ENCODE results near the gene RNF10. TPM values are rescaled to one million over a fixed set of nuclear protein-coding genes. Genes with fewer than 3 reads are reported as not detected.

RNF10 gene
- total RNA-seq, 1 experiment from 2014 or later = 177 TPM

DNA sequence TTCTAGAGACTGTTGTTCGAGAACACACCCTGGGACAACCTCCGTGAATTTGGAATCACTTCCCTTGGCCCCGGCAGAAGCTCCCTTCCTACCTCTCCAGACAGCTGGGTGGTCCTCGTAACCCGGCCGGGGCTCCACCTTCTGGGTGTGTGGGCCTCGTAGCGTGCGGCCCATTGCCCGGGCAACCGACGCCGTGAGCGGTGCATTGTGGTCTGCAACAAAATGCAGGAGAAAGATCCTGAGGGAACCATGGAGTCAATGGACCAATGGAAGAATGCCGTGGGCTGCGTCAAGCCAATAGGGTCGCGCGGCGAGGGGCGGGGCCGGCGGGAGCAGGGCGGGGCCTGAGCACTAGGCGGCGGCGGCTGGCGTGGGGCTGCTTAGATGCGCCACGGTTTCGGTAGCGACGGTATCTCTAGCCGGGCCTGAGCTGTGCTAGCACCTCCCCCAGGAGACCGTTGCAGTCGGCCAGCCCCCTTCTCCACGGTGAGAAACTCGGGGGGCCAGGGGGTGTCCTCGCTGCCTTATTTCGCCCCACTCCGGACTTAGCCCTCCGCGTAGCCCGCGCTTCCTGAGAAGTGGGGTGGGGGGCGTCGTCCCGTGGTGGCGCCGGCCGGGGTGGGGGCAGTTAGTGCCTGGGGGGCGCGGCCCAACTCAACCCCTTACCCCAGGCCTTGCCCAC is 38.3 kb upstream of the RNF10 start, which contains the start of gene DYNLL1:
Gene DYNLL1, plus strand, starts transcription at position 383 of the 682 bp plus-strand sequence. CDS start 309 bp downstream, outside the sequence.
- Histone ChIP-seq H3K27ac (ENCODE audit: low read length) (peak within 1 kb of the TSS; percentile 96), H3K9me3 (ENCODE audit: control insufficient read depth, insufficient read depth, low read depth, low read length) (no peaks in the 10 kb centered on the region), H3K36me3 (ENCODE audit: control insufficient read depth, insufficient read depth, low read length) (peaks cover 19% of the 10 kb centered on the region), H3K4me3 (ENCODE audit: low read depth in 2 of 2, low read length in 2 of 2) (peak within 1 kb of the TSS; percentile 73 to 99), H3K4me1 (ENCODE audit: control insufficient read depth, insufficient read depth, low read length) (peaks cover 21% of the 10 kb centered on the region), H3K27me3 (ENCODE audit: control insufficient read depth, insufficient read depth, low read length) (no peaks in the 10 kb centered on the region)
- CTCF ChIA-PET = no interaction called here
- TF ChIP-seq, protein P1, sequence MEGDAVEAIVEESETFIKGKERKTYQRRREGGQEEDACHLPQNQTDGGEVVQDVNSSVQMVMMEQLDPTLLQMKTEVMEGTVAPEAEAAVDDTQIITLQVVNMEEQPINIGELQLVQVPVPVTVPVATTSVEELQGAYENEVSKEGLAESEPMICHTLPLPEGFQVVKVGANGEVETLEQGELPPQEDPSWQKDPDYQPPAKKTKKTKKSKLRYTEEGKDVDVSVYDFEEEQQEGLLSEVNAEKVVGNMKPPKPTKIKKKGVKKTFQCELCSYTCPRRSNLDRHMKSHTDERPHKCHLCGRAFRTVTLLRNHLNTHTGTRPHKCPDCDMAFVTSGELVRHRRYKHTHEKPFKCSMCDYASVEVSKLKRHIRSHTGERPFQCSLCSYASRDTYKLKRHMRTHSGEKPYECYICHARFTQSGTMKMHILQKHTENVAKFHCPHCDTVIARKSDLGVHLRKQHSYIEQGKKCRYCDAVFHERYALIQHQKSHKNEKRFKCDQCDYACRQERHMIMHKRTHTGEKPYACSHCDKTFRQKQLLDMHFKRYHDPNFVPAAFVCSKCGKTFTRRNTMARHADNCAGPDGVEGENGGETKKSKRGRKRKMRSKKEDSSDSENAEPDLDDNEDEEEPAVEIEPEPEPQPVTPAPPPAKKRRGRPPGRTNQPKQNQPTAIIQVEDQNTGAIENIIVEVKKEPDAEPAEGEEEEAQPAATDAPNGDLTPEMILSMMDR (IDR thresholded peaks at IDR 0.05) = no peak
- TF ChIP-seq SIN3A (IDR thresholded peaks at IDR 0.05; ENCODE audit: borderline replicate concordance, insufficient read depth, low read depth, low read length) (peak; percentile 99), TCF7L2 (IDR thresholded peaks at IDR 0.05; ENCODE audit: low read depth, low read length) (no peak), POLR2AphosphoS5 (IDR thresholded peaks at IDR 0.05; ENCODE audit: low read depth, low read length) (peak; percentile 97)
- TF ChIP-seq, protein P2, sequence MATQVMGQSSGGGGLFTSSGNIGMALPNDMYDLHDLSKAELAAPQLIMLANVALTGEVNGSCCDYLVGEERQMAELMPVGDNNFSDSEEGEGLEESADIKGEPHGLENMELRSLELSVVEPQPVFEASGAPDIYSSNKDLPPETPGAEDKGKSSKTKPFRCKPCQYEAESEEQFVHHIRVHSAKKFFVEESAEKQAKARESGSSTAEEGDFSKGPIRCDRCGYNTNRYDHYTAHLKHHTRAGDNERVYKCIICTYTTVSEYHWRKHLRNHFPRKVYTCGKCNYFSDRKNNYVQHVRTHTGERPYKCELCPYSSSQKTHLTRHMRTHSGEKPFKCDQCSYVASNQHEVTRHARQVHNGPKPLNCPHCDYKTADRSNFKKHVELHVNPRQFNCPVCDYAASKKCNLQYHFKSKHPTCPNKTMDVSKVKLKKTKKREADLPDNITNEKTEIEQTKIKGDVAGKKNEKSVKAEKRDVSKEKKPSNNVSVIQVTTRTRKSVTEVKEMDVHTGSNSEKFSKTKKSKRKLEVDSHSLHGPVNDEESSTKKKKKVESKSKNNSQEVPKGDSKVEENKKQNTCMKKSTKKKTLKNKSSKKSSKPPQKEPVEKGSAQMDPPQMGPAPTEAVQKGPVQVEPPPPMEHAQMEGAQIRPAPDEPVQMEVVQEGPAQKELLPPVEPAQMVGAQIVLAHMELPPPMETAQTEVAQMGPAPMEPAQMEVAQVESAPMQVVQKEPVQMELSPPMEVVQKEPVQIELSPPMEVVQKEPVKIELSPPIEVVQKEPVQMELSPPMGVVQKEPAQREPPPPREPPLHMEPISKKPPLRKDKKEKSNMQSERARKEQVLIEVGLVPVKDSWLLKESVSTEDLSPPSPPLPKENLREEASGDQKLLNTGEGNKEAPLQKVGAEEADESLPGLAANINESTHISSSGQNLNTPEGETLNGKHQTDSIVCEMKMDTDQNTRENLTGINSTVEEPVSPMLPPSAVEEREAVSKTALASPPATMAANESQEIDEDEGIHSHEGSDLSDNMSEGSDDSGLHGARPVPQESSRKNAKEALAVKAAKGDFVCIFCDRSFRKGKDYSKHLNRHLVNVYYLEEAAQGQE (IDR thresholded peaks at IDR 0.05; ENCODE audit: insufficient read depth in 1 of 2, low read depth in 2 of 2, low read length in 1 of 2) = no peak
- DNase-seq (ENCODE audit: low read depth, low spot score) (peak; percentile 83), ATAC-seq (peak; percentile 98)
- intact Hi-C loops (cut with micrococcal nuclease; ENCODE audit: unreplicated experiment) (no loop called here), in situ Hi-C loops (cut with HindIII; ENCODE audit: low pct_unique_long_range_greater_than_20kb, low sequenced_read_pairs) (no loop called here)
- POLR2A ChIA-PET = interaction anchor here (0.6 kb wide), 1 partner anchor 90 kb away, joined by 9 read pairs; no protein-coding TSS in a partner anchor
- no TSS peak for BruUV-seq (replicated peaks)

DNA sequence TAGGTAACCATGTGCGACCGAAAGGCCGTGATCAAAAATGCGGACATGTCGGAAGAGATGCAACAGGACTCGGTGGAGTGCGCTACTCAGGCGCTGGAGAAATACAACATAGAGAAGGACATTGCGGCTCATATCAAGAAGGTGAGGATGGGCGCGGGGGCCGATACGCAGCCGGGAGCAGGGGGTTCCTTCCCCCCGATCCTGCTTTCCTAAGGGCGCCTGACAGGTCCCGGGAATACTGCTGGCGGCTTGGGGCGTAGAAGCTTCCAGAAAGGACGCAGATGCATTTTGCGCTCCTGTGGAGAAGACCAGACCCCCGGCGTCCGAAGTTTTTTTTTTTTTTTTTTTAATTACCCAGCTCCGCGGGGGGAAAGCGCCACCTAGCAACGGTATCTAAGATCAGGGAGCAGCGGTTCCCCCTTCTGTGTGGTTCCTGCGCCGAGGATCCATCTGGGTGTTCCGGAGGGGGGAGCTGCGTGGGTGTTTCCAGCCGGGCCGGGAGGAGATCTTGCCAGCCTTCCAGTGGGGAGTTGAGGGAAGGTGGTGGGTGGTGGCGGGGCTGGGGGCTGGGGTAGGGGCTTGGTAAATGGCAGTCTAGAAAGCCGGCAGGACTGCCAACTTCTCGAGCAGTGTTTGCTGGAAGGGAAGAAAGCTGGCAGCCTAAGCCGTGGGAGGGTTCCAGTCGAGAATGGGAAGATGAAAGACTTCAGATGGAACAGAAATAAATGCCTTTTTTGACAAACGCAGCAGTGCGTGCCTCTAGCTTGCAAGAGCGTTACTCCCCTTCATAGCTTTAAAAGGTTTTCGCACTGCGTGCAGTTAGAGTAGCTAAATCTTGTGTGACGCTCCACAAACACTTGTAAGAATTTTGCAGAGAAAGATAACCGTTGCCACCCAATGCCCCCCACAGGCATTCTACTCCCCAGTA is 37.5 kb upstream of the RNF10 start:
- TF ChIP-seq POLR2AphosphoS5 (IDR thresholded peaks at IDR 0.05; ENCODE audit: low read depth, low read length) (no peak), TCF7L2 (IDR thresholded peaks at IDR 0.05; ENCODE audit: low read depth, low read length) (peak; percentile 32; the same call in 1 of the 2 replicates)
- TF ChIP-seq, protein P1 (IDR thresholded peaks at IDR 0.05) = no peak; the same call in 1 of the 2 replicates
- TF ChIP-seq, protein P2 (IDR thresholded peaks at IDR 0.05; ENCODE audit: insufficient read depth in 1 of 2, low read depth in 2 of 2, low read length in 1 of 2) = 0 out of 4 replicates have a peak, but pooled peaks of 1 of the 2 experiments have one; percentile 12
- H3K4me3 ChIP-seq (ENCODE audit: low read depth in 2 of 2, low read length in 2 of 2) = peak overlapping the region; percentile 73 to 99
- H3K27ac ChIP-seq (ENCODE audit: low read length) = peak overlapping the region; percentile 89
- POLR2A ChIA-PET = interaction anchor here (0.6 kb wide), 1 partner anchor 89 kb away, joined by 9 read pairs; no protein-coding TSS in a partner anchor
- intact Hi-C loops (cut with micrococcal nuclease; ENCODE audit: unreplicated experiment) = no loop called here
- DNase-seq (ENCODE audit: low read depth, low spot score) (no peak), ATAC-seq (no peak; the same call in 1 of the 2 replicates)
- H3K27me3 ChIP-seq (ENCODE audit: control insufficient read depth, insufficient read depth, low read length) = no peaks in the 10 kb centered on the region
- H3K4me1 ChIP-seq (ENCODE audit: control insufficient read depth, insufficient read depth, low read length) = peaks cover 21% of the 10 kb centered on the region
- in situ Hi-C loops (cut with HindIII; ENCODE audit: low pct_unique_long_range_greater_than_20kb, low sequenced_read_pairs) = no loop called here
- H3K9me3 ChIP-seq (ENCODE audit: control insufficient read depth, insufficient read depth, low read depth, low read length) = no peaks in the 10 kb centered on the region
- CTCF ChIA-PET = no interaction called here
- peaks cover 17% of the 10 kb centered on the region for H3K36me3 ChIP-seq (ENCODE audit: control insufficient read depth, insufficient read depth, low read length)
- no TSS peak for BruUV-seq (replicated peaks)

Data from Panc1 (cell line).